Kidney epithelial cell (primary cell): ENCODE results near the gene GNG7. TPM values are rescaled to one million over a fixed set of nuclear protein-coding genes. Genes with fewer than 3 reads are reported as not detected.

Experiments
- DNase-seq: peaks from one replicate; pipeline ENCODE4 v3.0.0-alpha.2; 2010; ENCODE audit warnings: low read depth
- H3K27me3 ChIP-seq: 2 replicates; pipeline ENCODE4 v1.6.0; 2011; ENCODE audit warnings: low read length; ENCODE audit not compliant: control insufficient read depth, insufficient read depth
- H3K36me3 ChIP-seq: 2 replicates; pipeline ENCODE4 v1.5.1; 2011; ENCODE audit warnings: low read length; ENCODE audit not compliant: control insufficient read depth, insufficient read depth
- H3K4me3 ChIP-seq: 2 replicates; pipeline ENCODE4 v1.5.1; 2011; ENCODE audit warnings: low read depth, mild to moderate bottlenecking, control low read depth, low read length
- total RNA-seq: library from RNA; depleted of rRNA; stranded (reverse); fragments of >200 nt; gene quantifications from 2 replicates; pipeline ENCODE4 v1.2.3, GENCODE V29; 2015
- TF ChIP-seq, protein P1 (sequence below): IDR thresholded peaks from 2 replicates; pipeline ENCODE4 v1.5.1; 2011; ENCODE audit warnings: mild to moderate bottlenecking, moderate library complexity, low read length, control low read depth, inconsistent platforms; ENCODE audit not compliant: insufficient read depth, poor library complexity, severe bottlenecking

The GNG7 gene
- total RNA-seq, 1 donor from 2014 or later: 0.33 TPM

DNA sequence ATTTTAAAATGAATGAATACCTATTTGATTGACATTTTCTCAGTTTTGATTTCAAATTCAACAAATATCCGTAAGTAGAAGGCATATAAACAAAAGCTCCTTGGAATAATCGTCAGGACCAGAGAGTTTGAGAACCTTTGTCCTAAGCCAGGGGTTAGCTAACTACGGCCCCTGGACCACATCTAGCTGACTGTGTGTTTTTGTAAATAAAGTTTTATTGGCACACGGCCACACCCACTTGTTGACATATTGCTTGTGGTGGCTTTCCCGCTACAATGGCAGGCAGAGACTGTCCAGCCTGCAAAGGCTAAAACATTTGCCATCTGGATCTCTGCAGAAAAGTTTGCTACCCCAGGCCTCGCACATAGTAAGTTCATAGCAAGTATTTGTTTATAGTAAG, 83.4 kb downstream of the GNG7 start:
- no peak for DNase-seq
- no peaks in the 10 kb centered on the region for H3K27me3 ChIP-seq
- TF ChIP-seq, protein P1, sequence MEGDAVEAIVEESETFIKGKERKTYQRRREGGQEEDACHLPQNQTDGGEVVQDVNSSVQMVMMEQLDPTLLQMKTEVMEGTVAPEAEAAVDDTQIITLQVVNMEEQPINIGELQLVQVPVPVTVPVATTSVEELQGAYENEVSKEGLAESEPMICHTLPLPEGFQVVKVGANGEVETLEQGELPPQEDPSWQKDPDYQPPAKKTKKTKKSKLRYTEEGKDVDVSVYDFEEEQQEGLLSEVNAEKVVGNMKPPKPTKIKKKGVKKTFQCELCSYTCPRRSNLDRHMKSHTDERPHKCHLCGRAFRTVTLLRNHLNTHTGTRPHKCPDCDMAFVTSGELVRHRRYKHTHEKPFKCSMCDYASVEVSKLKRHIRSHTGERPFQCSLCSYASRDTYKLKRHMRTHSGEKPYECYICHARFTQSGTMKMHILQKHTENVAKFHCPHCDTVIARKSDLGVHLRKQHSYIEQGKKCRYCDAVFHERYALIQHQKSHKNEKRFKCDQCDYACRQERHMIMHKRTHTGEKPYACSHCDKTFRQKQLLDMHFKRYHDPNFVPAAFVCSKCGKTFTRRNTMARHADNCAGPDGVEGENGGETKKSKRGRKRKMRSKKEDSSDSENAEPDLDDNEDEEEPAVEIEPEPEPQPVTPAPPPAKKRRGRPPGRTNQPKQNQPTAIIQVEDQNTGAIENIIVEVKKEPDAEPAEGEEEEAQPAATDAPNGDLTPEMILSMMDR: no peak

DNA sequence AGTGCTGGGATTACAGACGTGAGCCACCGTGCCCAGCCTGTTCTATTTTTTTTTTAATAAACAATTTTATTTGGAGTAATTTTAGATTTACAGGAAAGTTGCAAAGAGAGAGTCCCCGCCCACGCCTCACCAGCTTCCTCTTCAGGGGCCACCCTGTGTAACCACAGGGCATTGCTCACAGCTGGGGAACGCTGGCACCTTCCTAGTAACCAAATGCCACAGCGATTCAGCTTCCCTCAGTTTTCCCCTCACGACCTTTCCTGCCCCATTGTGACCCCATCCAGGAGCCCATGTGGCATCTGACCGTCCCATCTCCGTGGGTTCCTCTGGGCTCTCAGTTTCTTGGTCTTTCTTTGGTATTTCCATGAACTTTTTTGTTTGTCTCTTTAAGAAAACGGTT, 83.9 kb downstream of the GNG7 start:
- H3K4me3 ChIP-seq: no peak overlapping the region
- H3K27me3 ChIP-seq: no peaks in the 10 kb centered on the region
- TF ChIP-seq, protein P1: no peak
- DNase-seq: no peak
- H3K36me3 ChIP-seq: no peaks in the 10 kb centered on the region

More for the DNA sequence above, 83.4 kb downstream of the GNG7 start:
- H3K36me3 ChIP-seq: no peaks in the 10 kb centered on the region
- H3K4me3 ChIP-seq: no peak overlapping the region

DNA sequence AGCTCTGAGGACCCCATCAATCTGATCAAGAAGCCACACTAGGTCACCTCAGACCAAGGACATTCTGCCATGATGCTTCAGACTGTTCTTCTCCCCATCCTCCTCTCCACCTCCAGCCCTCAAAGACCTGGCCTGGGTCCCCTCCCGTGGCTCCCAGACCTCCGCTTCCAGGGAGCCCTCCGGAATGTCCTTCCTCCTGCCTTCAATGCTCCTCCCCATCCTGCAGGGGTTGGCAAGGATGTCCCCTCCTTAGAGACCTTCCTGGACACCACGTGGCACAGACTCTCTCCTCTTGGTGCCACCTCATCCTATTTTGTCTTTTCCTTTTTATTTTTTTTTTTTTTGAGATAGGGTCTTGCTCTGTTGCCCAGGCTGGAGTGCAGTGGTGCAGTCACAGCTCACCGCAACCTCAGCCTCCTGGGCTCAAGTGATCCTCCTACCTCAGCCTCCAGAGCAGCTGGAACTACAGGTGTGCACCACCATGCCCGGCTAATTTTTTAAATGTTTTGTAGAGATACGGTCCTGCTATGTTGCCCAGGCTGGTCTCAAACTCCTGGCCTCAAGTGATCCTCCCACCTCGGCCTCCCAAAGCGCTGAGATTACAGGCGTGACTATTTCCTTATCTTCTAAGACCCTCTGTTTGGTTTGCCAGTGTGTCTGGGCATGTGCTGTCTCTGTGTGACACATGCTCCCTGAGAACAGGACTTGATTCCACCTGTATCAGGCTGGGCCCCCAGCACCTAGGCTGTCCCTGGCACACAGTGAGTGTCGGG, 84.9 kb downstream of the GNG7 start:
- TF ChIP-seq, protein P1: no peak
- no peak for DNase-seq

DNA sequence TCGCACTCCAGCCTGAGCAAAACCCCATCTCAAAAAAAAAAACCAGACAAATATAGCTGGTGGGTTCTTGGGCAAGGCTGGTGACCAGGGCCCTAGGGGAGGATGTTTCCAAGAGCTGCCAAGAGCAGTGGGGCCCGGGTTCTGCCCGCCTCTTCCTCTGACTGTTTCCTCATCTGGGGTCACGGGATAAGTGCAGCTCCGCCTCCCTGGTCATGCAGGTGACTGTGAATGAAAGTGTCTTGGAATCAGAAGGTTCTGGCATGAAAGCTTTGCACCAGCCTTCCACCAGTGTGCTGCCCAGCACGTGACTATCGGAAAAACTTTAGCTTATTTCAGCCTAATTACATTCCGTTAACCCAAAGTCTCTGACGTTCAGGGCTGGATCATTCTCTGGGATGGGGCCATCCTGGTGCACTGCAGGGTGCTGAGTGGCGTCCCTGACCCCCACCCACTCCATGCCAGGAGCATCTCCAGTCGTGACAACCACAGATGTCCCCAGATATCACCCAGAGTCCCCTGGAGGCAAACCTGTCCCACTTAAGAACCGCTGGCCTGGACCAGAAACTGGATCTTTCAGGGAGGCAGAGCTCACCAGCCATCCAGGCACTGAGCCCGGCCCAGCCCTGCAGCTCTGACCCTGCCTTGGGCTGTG, 85.6 kb downstream of the GNG7 start:
- TF ChIP-seq, protein P1: no peak
- Histone ChIP-seq H3K4me3 (no peak overlapping the region), H3K27me3 (no peaks in the 10 kb centered on the region), H3K36me3 (no peaks in the 10 kb centered on the region)
- no peak for DNase-seq

More for the DNA sequence above, 84.9 kb downstream of the GNG7 start:
- Histone ChIP-seq H3K27me3 (no peaks in the 10 kb centered on the region), H3K36me3 (no peaks in the 10 kb centered on the region), H3K4me3 (no peak overlapping the region)

DNA sequence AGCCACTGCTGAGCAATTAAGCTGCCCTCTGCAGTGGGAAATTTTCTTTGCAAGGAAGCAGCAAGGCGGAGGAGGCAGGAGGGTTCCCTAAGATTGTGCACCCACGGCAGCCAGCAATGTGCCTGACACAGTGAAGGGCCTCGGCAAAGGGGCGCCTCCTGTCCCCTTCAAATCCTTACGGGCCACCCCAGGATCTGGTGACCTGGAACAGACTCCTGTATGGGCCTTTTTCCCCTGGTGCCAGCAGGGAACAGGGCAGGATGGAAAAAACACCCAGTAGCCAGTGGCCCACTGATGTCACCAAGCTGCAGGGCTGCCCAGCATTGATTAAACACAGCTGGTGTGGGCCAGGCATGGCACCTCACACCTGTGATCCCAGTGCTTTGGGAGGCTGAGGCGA, 86.7 kb downstream of the GNG7 start:
- TF ChIP-seq, protein P1: no peak
- no peaks in the 10 kb centered on the region for H3K27me3 ChIP-seq
- H3K4me3 ChIP-seq: no peak overlapping the region
- H3K36me3 ChIP-seq: no peaks in the 10 kb centered on the region
- DNase-seq: no peak
